Glomerular visceral epithelial cell (primary cell): ENCODE measurements around the gene RHBDF2.

Experiments used
- DNase-seq: peaks from one replicate; pipeline ENCODE4 v3.0.0-alpha.2; 2016; ENCODE audit errors: extremely low spot score

Gene RHBDF2

DNA sequence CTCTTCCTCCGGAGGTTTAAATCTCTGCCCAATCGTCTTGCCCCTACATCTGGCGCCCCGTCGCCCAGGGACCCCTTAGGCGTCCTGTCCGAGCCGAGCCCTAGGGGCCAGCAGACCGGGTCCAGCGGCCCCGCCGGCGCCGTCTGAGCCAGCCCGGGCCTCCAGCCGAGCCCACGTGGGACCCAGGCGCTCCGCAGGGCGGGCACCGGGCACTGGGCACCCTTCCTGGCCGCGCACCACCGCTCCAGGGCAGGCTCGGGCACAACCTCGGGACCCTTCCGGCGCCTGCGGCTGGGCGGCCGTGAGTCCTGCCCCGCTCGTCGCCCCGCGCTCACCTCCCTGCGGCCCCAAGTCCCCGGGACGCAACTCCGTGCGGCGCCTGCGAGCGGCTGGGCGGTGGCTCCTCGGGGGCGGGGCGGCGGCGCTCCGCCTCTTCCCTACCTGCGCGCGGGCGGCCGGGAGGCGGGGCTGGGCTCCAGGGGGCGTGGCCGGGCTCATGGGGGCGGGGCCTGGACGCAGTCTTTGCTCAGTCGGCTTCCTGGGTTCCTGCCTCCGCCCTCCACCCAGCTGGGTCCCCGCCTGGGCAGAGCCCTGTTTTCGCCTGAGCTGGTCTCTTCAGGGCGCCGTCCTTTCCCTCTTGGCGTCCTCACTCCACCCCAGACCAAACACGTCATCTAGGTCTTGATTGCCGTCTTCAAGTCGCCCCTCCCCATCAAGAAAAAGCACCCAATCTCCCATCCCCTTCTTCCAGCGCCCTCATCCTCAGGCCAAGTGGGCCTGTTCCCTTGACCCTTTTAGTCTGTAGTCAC is at the start of gene RHBDF2:
Gene RHBDF2, minus strand, starts transcription at position 406 of the 809 bp plus-strand sequence. CDS start 19,899 bp downstream, outside the sequence.
- DNase-seq: peak; percentile 93

DNA sequence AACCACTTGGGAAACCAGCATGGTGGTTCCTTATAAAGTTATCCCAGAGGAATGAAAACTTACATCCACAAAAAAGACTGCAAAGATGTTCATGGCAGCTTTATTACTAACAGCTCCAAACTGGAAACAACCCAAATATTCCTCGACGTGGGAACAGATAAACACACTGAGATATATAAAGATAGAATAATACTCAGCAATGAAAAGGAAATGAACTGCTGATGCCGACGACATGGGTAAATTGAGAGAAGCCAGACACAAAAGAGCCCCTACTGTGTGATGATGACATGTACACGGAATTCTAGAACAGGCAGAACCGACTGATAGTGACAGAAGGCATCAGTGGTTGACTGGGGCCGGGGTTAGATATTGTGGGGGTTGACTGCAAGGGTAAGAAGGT is 48.3 kb upstream of the RHBDF2 start:
- DNase-seq: no peak

DNA sequence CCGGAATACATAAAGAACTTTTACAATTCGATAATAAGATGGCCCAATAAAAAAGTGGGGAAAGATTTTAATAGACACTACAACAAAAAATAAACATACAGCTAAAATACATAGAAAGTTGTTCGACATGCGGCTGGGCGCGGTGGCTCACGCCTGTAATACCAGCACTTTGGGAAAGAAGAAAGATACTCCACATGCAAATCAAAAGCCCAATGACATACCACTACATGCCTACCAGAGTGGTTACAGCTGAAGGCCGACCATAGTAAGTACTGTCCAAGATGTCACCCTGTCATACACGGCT is 47.9 kb upstream of the RHBDF2 start:
- DNase-seq: no peak

DNA sequence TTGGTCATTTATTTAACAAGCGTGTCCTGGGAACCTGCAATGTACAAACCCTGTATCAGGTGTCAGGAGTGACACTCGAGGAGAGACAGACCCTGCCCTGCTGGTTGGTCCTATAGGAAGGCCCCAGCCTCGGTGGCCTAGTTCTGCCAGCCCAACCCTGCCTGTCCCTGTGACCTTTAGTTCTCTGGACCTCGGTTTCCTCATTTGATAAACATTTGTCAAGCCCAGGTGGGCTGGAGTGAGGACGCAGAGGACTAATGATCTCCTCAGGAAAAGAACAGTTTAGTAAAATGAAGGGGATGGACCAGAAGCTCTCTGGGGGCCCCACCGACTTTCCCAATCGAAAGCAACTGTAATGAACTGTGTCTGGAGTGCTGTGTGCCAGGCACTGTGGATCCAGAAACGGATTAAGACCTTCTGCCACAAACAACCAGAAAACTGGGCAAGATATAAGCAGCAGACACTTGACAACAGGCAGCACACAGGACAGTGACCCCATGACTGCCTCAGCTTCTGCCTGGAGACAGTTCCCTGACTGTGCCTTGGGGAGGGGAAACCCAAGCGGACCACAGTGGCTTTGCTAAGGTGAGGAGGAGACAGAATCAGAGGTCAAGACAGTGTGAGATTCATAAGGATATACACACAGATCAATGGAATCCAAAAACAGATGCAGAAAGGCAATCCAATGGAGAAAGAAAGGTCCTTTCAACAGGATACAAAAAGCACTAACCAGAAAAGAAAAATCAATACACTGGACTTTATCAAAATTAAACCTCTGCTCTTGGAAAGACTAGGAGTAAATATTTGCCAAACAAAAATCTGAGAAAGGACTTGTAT is 47.4 kb upstream of the RHBDF2 start:
- no peak for DNase-seq

DNA sequence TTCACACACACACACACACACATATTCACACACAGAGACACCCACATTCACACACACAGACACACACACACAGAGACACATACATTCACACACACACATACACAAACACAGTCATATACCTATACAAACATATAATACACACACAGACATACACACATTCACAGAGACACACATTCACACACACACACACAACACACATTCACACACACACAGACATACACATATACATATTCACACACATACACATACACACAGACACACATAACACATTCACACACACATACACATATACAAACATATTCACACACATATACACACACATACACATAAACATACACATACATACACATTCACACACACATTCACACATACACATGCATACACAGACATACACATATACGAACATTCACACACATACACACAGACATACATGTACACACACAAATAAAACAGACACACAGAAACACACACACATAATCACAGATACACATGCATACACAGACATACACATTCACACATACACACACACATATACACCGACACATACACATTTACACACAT is 46.5 kb upstream of the RHBDF2 start:
- DNase-seq: no peak

DNA sequence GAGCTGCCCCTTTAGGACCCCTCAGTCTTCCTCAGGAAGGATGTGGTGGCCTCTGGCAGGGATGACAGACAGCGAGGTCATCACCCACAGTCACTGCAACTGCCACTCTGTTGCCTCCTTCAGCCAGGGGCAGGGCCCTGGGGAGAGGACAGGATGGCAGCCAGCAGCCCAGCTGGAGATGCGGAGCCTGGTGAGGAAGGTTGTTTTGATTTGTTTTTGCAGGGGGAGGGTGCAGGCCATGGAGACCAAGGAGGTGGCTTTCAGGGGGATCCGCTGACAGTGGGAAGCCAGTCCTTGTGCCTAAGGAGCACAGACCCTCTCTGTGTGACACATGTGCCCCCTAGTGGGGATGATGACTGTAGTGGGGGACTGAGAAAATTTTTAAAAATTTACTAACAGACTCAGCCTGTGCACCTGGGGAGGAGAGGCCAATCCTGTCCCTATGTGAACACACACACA is 46.0 kb upstream of the RHBDF2 start:
- DNase-seq: peak; percentile 65

DNA sequence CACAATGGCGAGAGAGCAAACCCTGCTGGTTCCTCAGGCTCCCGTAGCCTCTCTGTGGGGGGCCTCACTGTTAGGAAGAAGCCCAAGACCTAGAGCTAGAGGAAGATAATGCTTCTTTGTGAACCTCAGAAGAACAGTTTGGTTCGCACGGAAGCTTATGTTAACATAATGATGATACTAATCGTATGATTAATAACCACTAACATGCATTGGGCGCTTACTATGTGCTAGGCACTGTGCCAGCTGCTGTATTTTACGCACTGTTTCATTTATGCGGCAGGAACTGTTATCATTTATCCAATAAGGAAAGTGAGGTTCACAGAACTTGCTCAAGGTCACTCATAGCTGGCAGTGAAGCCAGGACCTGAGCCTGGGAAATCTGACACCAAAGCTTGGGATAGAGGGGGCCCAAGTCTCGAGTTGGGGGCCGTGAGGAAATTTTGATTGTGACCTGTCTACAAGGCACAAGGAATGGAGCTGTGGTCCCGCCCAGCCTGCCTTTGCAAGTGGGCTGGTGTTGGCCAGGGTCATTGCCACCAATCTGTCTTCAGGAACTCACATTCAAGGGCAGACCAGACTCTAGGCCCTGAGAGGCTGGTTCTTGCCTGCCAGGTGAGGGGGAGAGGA is 45.4 kb upstream of the RHBDF2 start:
- peak; percentile 87 for DNase-seq

DNA sequence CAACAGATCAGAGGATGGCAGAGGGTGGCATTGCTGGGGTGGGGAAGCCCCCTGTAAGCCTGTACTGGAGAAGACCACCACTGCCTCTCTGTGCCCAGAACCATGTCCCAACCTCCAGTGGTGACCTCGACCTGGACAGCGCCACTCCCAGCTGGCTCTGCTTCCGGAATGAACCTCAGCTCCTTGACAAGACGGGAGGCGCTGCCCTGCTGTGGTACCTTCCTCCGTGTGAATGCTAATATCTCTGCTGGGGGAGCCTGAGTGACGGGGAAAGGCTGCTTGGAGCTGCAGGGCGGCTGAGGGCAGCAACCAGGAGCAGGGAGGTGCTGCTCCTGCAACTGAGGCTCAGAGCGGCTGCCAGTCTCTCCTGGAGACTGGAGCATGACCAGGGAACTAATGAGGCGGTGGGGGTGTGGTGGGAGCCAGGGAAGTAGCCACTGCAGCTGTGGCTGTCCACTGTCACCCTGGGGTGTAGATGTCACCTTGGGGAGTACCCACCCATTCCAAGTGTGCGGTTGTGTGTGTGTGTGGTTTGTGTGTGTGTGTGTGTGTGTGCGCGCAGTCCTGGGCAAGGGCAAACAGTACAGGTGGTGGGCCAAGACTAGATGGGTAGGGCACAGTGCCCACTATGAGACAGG is 44.8 kb upstream of the RHBDF2 start:
- DNase-seq: no peak

DNA sequence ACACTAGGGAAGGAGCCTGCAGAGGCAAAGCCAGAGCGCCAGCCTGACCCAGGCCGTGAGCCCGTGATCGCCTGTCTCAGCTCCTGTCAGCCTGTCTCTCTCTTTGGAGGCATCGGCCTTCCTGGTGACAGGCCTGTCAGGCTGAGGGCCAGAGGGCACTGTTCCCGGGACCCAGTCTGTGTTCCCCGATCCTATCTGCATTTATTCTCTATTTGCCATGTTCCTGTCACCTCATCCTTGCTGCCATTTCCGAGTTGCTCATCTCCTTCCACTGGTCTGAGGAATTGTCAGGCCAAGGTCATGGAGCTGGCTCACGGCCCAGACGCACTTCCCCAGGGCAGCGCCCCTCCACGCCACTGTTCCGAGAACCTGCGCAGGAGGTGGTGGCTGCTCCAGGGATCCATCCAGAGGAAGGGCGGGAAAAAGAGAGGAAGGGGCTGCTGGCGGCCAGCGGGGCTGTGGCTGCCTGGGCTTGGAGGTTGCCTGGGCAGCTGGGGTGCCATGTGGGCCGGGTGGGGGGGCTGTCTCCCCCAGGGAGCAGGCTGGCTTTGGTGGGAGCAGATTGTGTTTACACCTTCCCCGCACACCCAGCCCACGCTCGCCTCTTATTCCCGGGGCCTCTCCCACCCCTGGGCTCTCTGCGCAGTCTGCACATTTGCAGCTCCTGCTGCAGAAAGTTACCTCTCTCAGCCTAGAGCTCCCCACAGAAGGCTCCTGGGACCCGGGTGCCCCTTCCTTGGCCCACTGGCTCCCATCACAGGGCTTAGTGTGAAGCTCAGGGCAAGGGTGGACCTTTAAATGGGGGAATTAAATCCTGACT is 43.5 kb upstream of the RHBDF2 start:
- DNase-seq: no peak

DNA sequence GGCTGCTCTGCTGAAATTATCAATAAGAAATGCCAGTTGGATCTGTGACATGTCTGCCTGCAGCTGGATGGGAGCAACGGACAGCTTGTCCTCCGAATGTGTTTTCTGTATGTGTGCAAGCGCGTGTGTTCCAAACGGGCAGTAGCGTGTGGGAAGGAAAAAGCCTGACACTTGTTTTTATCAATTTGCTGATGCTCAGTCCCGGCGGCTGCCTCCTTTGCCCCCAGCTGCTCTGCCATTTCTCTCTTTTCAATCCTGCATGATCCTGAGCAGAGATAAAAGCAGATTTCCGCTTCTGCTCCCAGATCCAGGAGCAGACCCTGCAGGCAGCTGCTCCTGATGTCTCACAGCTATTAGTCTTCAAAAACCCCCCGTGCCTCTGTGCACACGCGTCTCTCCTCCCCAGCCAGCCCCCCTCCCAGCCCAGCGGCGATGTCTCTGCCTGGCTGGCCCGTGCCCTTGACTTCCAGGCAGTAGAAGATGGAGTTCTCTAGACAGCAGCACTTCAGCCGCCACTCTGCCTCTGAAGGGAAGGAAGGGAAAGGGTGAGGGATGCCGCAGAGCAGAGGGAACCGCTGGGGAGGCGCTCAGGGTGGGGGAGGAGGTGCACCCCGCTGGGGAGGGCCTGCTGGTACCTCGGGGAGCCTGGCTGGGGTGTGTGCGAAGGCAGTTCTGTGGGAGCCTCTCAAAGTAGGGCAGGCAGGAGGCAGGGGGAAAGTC is 42.8 kb upstream of the RHBDF2 start:
- no peak for DNase-seq

DNA sequence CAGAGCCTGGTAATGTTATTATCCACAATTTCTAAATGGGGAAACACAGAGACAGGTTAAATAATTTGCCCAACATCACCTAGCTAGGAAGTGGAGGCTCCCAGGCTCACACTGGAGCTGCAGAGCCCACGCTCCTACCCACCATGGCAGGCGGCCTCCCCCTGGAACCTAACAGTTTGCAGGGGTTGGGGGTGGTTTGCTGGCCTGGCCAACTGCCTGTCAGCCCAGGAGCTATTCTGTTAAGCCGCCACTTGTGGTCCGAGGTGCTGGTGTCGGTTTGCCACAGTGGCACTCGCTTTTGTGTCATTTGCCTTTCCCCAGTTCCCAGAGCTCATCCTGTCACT is 42.2 kb upstream of the RHBDF2 start:
- no peak for DNase-seq

DNA sequence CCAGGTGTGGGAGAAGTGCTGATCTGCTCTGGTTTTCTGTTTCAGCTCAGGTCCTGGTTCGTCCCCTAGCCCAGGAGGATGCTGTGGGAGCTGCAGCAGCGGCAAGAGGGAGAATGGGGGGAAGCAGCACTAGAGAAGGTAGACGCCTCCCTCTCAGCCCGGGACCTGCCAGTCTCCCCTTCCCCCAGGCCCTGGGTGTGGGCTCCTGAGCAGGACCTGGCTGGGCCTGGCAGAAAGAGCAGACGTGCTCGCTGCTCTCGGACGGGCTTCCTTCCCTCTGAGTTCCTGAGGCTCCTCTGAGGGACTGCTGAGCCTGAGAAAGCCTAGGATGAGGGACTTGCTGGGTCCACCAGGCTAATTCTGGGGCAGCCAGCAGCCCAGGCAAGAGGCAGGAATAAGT is 41.8 kb upstream of the RHBDF2 start:
- DNase-seq: no peak

DNA sequence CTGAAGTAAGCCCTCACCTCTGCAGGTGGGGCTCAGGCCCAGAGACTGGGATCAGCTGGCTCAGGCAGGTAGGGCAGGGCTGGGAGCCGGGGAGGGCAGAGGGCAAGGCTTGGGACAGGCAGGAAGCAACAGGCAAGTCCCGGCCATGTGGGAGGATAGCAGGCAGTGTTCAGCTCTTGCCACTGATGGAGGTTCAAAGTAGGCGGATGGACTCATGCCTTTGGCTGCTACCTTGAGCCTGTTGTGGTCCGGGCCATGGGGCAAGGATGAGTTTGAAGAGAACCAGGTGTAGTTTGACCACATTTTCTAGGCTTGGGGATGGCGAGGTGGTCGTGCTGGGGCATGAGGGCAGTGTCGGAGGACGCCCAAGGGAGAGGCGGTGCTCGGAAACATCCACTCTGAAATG is 41.3 kb upstream of the RHBDF2 start:
- no peak for DNase-seq

DNA sequence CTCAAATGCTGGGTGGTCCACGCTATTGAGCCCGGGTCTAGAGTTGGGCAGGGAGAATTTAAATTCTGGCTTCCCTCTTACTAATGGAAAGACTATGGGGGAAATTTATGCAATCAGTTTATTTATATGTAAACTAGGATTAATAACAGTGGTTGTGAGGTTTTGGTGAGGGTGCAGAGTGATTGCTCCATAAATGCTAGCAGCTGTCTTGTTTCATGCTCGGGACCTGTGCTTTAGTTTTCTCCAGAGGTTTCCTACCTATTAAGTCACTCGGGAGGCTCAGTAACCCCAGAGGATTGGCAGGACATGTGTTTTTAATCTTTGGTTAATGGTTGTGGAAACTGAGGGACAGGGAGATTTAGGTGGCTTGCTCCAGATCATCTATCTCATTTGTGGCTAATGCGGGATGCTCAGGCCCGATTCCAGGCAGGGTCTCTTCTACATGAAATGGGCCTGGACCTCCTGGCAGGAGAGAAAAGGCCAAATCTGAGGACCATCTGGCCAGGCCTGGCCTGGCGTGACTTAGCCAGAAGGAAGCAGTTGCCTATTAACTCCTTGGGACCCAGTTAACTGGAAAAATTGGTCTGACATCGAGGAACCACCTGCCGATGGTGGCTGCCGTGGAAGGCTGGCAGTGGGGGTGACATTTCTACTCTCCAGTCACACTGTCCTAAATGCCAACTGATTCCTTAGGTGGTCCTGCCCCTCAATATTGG is 40.7 kb upstream of the RHBDF2 start:
- no peak for DNase-seq

DNA sequence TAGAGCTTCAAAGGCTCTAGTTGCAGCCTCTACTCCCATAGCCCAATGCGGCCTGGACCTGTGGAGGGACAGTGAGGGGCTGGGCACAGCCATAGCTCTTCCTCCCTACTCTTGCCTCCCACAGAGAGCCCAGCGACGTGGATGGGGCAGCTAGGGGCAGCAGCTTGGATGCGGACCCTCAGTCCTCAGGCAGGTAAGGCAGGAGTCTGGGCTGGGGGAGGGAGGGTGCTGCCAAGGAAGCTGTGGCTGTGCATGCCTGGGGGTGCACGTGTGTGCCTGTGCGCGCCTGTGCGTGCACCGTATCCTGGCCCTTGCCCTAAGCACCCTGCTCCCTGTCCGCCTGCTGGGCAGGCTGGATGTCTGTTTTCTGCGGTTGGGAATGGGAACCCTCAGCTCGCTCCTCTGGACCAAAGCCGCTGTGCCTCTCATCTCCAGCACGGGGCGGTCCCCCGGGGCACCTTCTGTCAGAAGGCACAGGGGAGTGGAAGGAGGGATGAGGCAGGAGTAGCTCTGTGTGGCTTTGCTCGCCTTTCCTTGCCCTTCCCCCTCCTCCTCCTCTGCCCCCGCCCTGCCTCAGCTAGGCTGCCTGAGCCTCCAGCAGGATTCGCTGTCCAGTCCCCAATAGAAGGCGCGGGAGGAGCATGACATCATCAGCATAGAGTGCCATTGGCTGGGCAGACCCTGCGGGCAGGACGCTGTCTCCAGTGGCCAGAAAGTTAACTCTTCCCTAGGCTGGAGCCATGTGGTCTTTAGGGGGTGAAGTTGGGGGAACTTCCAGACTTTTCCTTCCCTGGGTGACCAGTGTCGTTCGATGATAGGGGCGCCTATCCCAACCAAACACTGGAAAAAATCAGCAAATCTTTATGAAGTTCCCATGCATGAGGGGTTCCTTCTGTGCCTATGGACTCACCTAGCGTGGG is 39.4 kb upstream of the RHBDF2 start:
- peak; percentile 96 for DNase-seq

DNA sequence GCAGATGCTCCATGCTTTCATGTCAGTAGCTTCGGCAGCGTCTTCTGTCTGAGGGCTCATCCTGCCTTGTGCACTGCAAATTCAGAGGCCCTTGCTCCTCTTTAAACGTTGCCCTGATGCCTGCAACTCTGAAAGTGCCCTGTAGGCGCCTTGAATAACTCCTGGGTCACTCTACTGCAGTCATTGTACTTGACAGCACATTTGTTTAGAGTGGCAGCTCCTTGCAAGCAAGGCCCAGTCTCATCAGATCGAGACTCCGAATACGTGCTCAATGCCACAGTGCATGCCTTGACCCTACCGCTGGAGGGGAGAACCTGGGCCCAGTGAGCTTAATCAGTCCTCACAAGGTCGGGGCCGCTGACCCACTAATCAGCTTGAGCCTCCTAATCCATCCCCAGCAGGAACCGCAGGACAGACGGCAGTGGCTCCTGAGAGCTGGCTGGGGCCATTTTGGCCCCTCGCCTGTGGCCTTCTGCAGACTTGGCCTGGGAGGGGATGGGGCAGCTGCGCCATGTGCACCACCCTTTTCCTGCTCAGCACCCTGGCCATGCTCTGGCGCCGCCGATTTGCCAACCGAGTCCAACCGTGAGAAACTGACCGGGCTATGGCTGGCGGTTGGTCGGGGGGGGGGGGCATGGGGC is 38.5 kb upstream of the RHBDF2 start, which contains the start of gene PRCD:
Gene PRCD, plus strand, starts transcription at position 414 of the 641 bp plus-strand sequence. Its CDS starts 98 bp downstream, at position 512.
- DNase-seq: no peak

DNA sequence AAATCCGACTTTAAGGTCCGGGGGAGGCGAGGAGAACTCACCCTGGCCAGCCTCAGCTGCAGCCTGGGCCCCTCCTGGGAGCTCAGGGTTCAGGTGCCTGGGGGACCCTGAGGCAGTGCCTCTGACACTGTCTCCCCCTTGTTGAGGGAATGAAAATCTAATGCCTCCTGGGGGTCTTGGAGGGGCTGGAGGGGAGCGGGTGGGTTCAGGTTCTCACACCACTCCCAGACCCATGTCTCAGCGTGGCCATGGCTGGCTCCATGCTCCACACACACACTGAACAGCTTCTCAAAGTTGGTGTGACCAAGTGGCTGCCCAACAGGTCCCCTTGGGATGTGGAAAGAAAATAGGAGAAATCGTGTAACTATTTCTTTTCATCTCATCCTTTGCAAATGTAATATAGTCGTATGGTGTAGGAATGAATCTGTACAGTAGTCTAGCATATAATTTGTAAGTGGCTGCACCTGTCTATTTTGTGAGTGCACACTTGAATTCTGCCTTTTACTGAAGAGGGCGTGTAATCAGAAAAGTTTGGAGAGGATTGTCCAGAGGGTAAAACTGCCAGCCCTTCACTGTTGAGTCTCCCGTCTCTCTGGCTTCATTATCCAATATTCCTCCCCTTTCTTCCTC is 37.8 kb upstream of the RHBDF2 start:
- no peak for DNase-seq
